Measurements from ENCODE around the gene ARX.

DNA sequence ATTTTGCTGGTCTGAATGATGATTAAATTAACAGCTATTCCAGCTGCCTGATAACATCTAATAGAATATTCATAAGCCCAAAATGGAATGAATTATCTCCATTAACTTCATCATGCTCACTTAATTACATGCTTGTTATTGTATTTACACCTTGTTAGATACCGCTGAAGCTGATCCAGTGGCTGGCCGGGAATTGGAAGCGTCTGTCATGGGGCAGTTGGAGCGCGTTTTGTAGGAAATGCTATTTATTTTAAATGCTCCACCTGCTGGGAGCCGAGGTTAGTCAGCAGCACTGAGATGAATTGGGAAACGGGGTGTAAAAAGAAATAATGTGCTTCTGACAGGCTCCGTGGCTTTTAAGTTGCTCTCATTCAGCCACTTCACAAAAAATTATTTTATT lies 25.2 kb downstream of the ARX start:
- TF ChIP-seq, protein P1, sequence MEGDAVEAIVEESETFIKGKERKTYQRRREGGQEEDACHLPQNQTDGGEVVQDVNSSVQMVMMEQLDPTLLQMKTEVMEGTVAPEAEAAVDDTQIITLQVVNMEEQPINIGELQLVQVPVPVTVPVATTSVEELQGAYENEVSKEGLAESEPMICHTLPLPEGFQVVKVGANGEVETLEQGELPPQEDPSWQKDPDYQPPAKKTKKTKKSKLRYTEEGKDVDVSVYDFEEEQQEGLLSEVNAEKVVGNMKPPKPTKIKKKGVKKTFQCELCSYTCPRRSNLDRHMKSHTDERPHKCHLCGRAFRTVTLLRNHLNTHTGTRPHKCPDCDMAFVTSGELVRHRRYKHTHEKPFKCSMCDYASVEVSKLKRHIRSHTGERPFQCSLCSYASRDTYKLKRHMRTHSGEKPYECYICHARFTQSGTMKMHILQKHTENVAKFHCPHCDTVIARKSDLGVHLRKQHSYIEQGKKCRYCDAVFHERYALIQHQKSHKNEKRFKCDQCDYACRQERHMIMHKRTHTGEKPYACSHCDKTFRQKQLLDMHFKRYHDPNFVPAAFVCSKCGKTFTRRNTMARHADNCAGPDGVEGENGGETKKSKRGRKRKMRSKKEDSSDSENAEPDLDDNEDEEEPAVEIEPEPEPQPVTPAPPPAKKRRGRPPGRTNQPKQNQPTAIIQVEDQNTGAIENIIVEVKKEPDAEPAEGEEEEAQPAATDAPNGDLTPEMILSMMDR (IDR thresholded peaks at IDR 0.05): no peak
- TF ChIP-seq POLR2A (IDR thresholded peaks at IDR 0.05): no peak
- TF ChIP-seq POLR2AphosphoS5 (IDR thresholded peaks at IDR 0.05): no peak
